A549 (cell line): Measurements from ENCODE around the gene ERP29. TPM values are rescaled to one million over a fixed set of nuclear protein-coding genes. Genes with fewer than 3 reads are reported as not detected.
"Not testable (repeated sequence)": the region's sequence is repeated elsewhere in the genome, so short reads cannot be mapped to it uniquely, and the experiment has no call there.

Source experiments
- ATAC-seq, 2 experiments: fragments of 200-7000 bp in 1 of 2; fragments of >200 bp in 1 of 2; cut with Nextera tagmentation in 1 of 2; cut with Tn5 transposase in 1 of 2; 3 replicates each; pipeline versions ENCODE4 v1.8.0 to v1.9.1; 2018 to 2020; ENCODE audit warnings: mild to moderate bottlenecking in 1 of 2, moderate library complexity in 1 of 2
- CTCF ChIA-PET: fragments of 300-600 bp; sonication (Branson Sonifier 250); formaldehyde crosslinking; extraction: SDS; loops from one replicate; lab custom pipeline; 2021; ENCODE audit warnings: antibody characterized with exemption, inconsistent platforms; lab: Yijun Ruan, JAX
- POLR2A ChIA-PET: fragments of 350-600 bp; formaldehyde crosslinking; extraction: SDS; loops from one replicate; lab custom pipeline; 2021; ENCODE audit warnings: antibody characterized with exemption, inconsistent platforms; lab: Yijun Ruan, JAX
- DNase-seq, 2 experiments: peaks; one replicate each; pipeline versions ENCODE4 v3.0.0 to v3.0.0-alpha.2; 2011 to 2016; ENCODE audit warnings: low read depth in 1 of 2, low spot score in 1 of 2
- FAIRE-seq: peaks from 2 replicates; lab custom pipeline; 2011; peaks lifted over from hg19 to GRCh38; lab: Jason Lieb, UNC
- H3K27ac ChIP-seq, 2 experiments: fragments of >200 bp; sonication (Bioruptor Twin); formaldehyde crosslinking; 3 replicates each; pipeline ENCODE4 v1.5.1; 2016 to 2017
- H3K4me1 ChIP-seq: fragments of >200 bp; sonication (Bioruptor Twin); formaldehyde crosslinking; 3 replicates; pipeline ENCODE4 v1.6.1; 2016
- H3K4me2 ChIP-seq: fragments of >200 bp; sonication (Bioruptor Twin); formaldehyde crosslinking; 3 replicates; pipeline ENCODE4 v1.6.1; 2016
- H3K4me3 ChIP-seq: fragments of >200 bp; sonication (Bioruptor Twin); formaldehyde crosslinking; 3 replicates; pipeline ENCODE4 v1.5.1; 2016
- H3K9me3 ChIP-seq: fragments of >200 bp; sonication (Bioruptor Twin); formaldehyde crosslinking; 3 replicates; pipeline ENCODE4 v1.6.1; 2016
- BCL3 ChIP-seq: fragments of >200 bp; sonication (Bioruptor Twin); formaldehyde crosslinking; IDR thresholded peaks from 3 replicates; pipeline ENCODE4 v1.6.1; 2016
- CBX8 ChIP-seq: fragments of 200-600 bp; sonication (generic); IDR thresholded peaks from 2 replicates; pipeline ENCODE4 v1.6.1; 2016
- CHD2 ChIP-seq: fragments of 150-350 bp; IDR thresholded peaks from 2 replicates; pipeline ENCODE4 v1.6.1; 2014; ENCODE audit warnings: low read length; ENCODE audit not compliant: partially characterized antibody
- ELK1 ChIP-seq: fragments of 150-350 bp; IDR thresholded peaks from 2 replicates; pipeline ENCODE4 v1.6.1; 2014; ENCODE audit warnings: low read depth, mild to moderate bottlenecking, low read length
- ESRRA ChIP-seq: fragments of 150-350 bp; IDR thresholded peaks from 2 replicates; pipeline ENCODE4 v1.6.1; 2014; ENCODE audit warnings: mild to moderate bottlenecking, low read length, borderline replicate concordance
- FOXS1 ChIP-seq: fragments of 250-450 bp; sonication (Bioruptor Pico); IDR thresholded peaks from 2 replicates; pipeline ENCODE4 v1.5.0; 2020; ENCODE audit warnings: mild to moderate bottlenecking, moderate library complexity
- HES2 ChIP-seq: fragments of >200 bp; sonication (Bioruptor Twin); formaldehyde crosslinking; IDR thresholded peaks from 2 replicates; pipeline ENCODE4 v1.6.1; 2016
- HOXA7 ChIP-seq: fragments of 250-450 bp; sonication (Bioruptor Pico); IDR thresholded peaks from 2 replicates; pipeline ENCODE4 v1.5.0; 2020; ENCODE audit warnings: mild to moderate bottlenecking, moderate library complexity
- JUN ChIP-seq, 2 experiments: fragments of >200 bp; sonication (Bioruptor Twin); formaldehyde crosslinking; IDR thresholded peaks; 2 replicates in 1 of 2; 3 replicates in 1 of 2; pipeline ENCODE4 v1.6.1; 2016 to 2017
- MYC ChIP-seq: IDR thresholded peaks from 2 replicates; pipeline ENCODE4 v1.6.1; 2012; ENCODE audit warnings: mild to moderate bottlenecking, inconsistent platforms, low read length, improper control_type of control experiment, borderline replicate concordance
- NFE2L2 ChIP-seq: fragments of 150-350 bp; conservative IDR thresholded peaks from 2 replicates; pipeline ENCODE4 v1.6.1; 2014; ENCODE audit warnings: low read length
- NPAS2 ChIP-seq: fragments of 250-450 bp; sonication (Bioruptor Pico); IDR thresholded peaks from 2 replicates; pipeline ENCODE4 v1.8.0; 2022; ENCODE audit warnings: mild to moderate bottlenecking, moderate library complexity, borderline replicate concordance
- RNF2 ChIP-seq: fragments of 200-600 bp; sonication (generic); IDR thresholded peaks from 2 replicates; pipeline ENCODE4 v1.6.1; 2016; ENCODE audit warnings: low read depth, mild to moderate bottlenecking, antibody characterized with exemption, moderate library complexity, borderline replicate concordance
- TP53 ChIP-seq: fragments of 250-450 bp; sonication (Bioruptor Pico); IDR thresholded peaks from 2 replicates; pipeline ENCODE4 v1.5.0; 2021; ENCODE audit warnings: mild to moderate bottlenecking, moderate library complexity
- USF2 ChIP-seq: fragments of 450-650 bp; IDR thresholded peaks from 2 replicates; pipeline ENCODE4 v1.6.1; 2014; ENCODE audit warnings: antibody characterized with exemption
- ZFP36 ChIP-seq: fragments of 450-650 bp; IDR thresholded peaks from 2 replicates; pipeline ENCODE4 v1.6.1; 2014; ENCODE audit warnings: borderline replicate concordance; ENCODE audit not compliant: partially characterized antibody
- ZNF302 ChIP-seq: fragments of 250-450 bp; sonication (Bioruptor Pico); IDR thresholded peaks from 2 replicates; pipeline ENCODE4 v1.9.0; 2021; ENCODE audit warnings: inconsistent platforms, mild to moderate bottlenecking, moderate library complexity
- WGBS: methylation state at CpG from one replicate; pipeline ENCODE4 v1.1.6; 2017; ENCODE audit errors: missing lambda C conversion rate; 5-methylcytosine and 5-hydroxymethylcytosine counted together
- polyA plus RNA-seq, 4 experiments: library from polyadenylated mRNA; depleted of rRNA in 3 of 4; stranded (reverse); fragments of >200 nt; fragmentation: RNase III in 1 of 4; extraction: RNeasy Plus Mini Kit Qiagen cat#74134 plus additional on column Dnase treatment in 1 of 4; gene quantifications; 2 replicates in 3 of 4; 3 replicates in 1 of 4; pipeline ENCODE4 v1.2.3, GENCODE V29; 2011 to 2017

ERP29 gene
- polyA plus RNA-seq, 2 of the 4 experiments (the other 2 are of a cell fraction), result 115 to 157 TPM

- TF ChIP-seq TP53, result no peak
- no peak for TF ChIP-seq BCL3
- no peak for TF ChIP-seq USF2
- no peak for TF ChIP-seq ELK1
- no peak for TF ChIP-seq MYC
- TF ChIP-seq NFE2L2, result no peak
- no peak for TF ChIP-seq HOXA7
- TF ChIP-seq ESRRA, result no peak
- TF ChIP-seq JUN (IDR thresholded peaks at IDR 0.05), result no peak
- TF ChIP-seq RNF2, result no peak
- TF ChIP-seq HES2, result no peak
- TF ChIP-seq ZNF302 (CRISPR knock-in tag), result no peak
- TF ChIP-seq CBX8, result no peak
- no peak for TF ChIP-seq FOXS1 (CRISPR knock-in tag)
- TF ChIP-seq NPAS2 (CRISPR knock-in tag), result no peak
- TF ChIP-seq, all 56 proteins: peak for 0
- 75% methylated on average over 3 of the region's 3 CpGs for WGBS
- peak overlapping the region; percentile 22 for H3K4me2 ChIP-seq
- DNase-seq (no peak), ATAC-seq (no peak), FAIRE-seq (no peak)
- peaks cover 34% of the 10 kb centered on the region for H3K4me1 ChIP-seq
- ChIA-PET POLR2A (no interaction called here), CTCF (no interaction called here)
- no peak overlapping the region for H3K27ac ChIP-seq
- H3K9me3 ChIP-seq, result no peaks in the 10 kb centered on the region
- H3K4me3 ChIP-seq, result no peak overlapping the region
Measured at GRCh38 chr12:112008918-112009317, 4.3 kb upstream of the ERP29 start.

GRCh38 chr12:112009596-112009995 lies 3.6 kb upstream of the ERP29 start:
- CTCF ChIA-PET, H3K4me2 ChIP-seq, FAIRE-seq, ATAC-seq, DNase-seq, H3K9me3 ChIP-seq, POLR2A ChIA-PET, H3K4me3 ChIP-seq, H3K27ac ChIP-seq: not testable (repeated sequence)
- WGBS, result 89% methylated on average over 3 of the region's 3 CpGs
- H3K4me1 ChIP-seq, result peaks cover 37% of the 10 kb centered on the region

GRCh38 chr12:112010415-112011344 lies 2.5 kb upstream of the ERP29 start:
- no peak for FAIRE-seq
- TF ChIP-seq CHD2 (no peak), ZFP36 (peak; percentile 40)
- peaks cover 35% of the 10 kb centered on the region for H3K4me1 ChIP-seq
- POLR2A ChIA-PET, result no interaction called here
- WGBS, result 91% methylated on average over 8 of the region's 8 CpGs
- CTCF ChIA-PET, result interaction anchor here (0.7 kb wide), 1 partner anchor 9 kb away, joined by 3 read pairs; no protein-coding TSS in a partner anchor
- H3K4me2 ChIP-seq, result peak overlapping the region; percentile 86; the same call in 1 of the 3 replicates
- DNase-seq, result no peak
- H3K4me3 ChIP-seq, result no peak overlapping the region
- no peaks in the 10 kb centered on the region for H3K9me3 ChIP-seq
- no peak overlapping the region for H3K27ac ChIP-seq
- no peak for ATAC-seq
